Bronchial epithelial cell (primary cell): Measurements from ENCODE around the gene TRMT44. TPM values are rescaled to one million over a fixed set of nuclear protein-coding genes. Genes with fewer than 3 reads are reported as not detected.

Experiments used
- DNase-seq: peaks from one replicate; pipeline ENCODE4 v3.0.0-alpha.2; 2010; ENCODE audit warnings: low read depth
- FAIRE-seq: peaks from 2 replicates; lab custom pipeline; 2011; peaks lifted over from hg19 to GRCh38; lab: Jason Lieb, UNC
- H3K27me3 ChIP-seq: 2 replicates; pipeline ENCODE4 v1.5.1; 2011; ENCODE audit warnings: low read length; ENCODE audit not compliant: control insufficient read depth, insufficient read depth
- H3K36me3 ChIP-seq: 2 replicates; pipeline ENCODE4 v1.5.1; 2011; ENCODE audit warnings: low read length; ENCODE audit not compliant: control insufficient read depth, insufficient read depth
- H3K4me3 ChIP-seq: 2 replicates; pipeline ENCODE4 v1.5.1; 2011; ENCODE audit warnings: mild to moderate bottlenecking, low read depth, low read length, control low read depth
- total RNA-seq: library from RNA; depleted of rRNA; stranded (reverse); fragments of >200 nt; gene quantifications from 2 replicates; pipeline ENCODE4 v1.2.1, GENCODE V29; 2014
- TF ChIP-seq, protein P1 (sequence below): IDR thresholded peaks from 2 replicates; pipeline ENCODE4 v1.5.1; 2011; ENCODE audit warnings: mild to moderate bottlenecking, moderate library complexity, low read length, control low read depth, inconsistent platforms; ENCODE audit not compliant: insufficient read depth, severe bottlenecking

Gene TRMT44
- total RNA-seq, 1 donor from 2014 or later: 10.0 TPM

DNA sequence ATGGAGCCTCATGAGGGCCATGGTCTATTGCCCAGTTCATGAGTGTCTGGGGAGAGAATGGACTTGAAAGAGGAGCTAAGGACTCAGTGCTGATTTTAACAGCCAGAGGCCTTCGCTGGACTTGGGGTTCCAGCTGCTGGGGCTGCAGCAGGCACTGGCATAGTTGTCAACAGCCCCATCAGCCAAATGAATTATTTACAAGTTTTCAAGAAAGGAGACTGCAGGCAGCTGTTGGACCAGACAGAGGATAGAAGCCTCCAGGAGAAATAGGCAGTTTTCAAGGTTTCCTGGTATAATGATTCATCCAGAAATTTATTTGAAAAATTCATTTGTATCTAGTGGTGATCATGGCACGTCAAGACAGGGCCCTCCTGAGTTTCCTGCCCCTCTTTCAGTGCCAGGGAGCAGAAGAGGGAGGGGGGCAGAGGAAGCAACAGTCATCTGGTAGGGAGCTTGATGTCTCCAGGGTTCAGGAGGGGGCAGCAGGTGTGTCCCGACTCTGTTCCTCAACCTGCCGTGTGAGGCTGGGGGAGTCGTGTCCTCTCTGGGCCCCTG, 76.5 kb downstream of the TRMT44 start:
- peak; percentile 52 for FAIRE-seq
- Histone ChIP-seq H3K4me3 (no peak overlapping the region), H3K36me3 (no peaks in the 10 kb centered on the region), H3K27me3 (no peaks in the 10 kb centered on the region)
- peak; percentile 7 for DNase-seq
- TF ChIP-seq, protein P1, sequence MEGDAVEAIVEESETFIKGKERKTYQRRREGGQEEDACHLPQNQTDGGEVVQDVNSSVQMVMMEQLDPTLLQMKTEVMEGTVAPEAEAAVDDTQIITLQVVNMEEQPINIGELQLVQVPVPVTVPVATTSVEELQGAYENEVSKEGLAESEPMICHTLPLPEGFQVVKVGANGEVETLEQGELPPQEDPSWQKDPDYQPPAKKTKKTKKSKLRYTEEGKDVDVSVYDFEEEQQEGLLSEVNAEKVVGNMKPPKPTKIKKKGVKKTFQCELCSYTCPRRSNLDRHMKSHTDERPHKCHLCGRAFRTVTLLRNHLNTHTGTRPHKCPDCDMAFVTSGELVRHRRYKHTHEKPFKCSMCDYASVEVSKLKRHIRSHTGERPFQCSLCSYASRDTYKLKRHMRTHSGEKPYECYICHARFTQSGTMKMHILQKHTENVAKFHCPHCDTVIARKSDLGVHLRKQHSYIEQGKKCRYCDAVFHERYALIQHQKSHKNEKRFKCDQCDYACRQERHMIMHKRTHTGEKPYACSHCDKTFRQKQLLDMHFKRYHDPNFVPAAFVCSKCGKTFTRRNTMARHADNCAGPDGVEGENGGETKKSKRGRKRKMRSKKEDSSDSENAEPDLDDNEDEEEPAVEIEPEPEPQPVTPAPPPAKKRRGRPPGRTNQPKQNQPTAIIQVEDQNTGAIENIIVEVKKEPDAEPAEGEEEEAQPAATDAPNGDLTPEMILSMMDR: no peak

DNA sequence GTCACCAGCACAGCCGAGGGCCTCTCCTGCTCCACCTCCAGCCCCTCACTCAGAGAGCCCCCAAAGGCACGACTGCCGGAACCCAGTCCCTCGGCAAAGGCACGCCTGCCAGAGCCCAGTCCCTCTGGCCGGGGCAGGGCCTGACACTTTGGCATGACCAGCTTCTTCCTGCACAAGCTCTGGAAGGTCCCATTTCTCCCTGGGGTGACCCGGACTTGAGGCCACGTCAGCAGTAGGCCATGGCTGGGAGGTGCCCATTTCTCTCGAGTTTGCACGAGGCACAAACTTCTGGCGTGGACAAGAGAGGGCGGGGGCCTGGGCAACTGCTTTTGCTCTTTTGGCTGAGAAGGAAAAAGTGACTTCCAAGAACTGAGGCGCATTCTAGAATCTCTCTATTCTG, 77.4 kb downstream of the TRMT44 start:
- no peak for FAIRE-seq
- no peak overlapping the region for H3K4me3 ChIP-seq
- H3K27me3 ChIP-seq: no peaks in the 10 kb centered on the region
- DNase-seq: no peak
- TF ChIP-seq, protein P1: no peak
- H3K36me3 ChIP-seq: no peaks in the 10 kb centered on the region

DNA sequence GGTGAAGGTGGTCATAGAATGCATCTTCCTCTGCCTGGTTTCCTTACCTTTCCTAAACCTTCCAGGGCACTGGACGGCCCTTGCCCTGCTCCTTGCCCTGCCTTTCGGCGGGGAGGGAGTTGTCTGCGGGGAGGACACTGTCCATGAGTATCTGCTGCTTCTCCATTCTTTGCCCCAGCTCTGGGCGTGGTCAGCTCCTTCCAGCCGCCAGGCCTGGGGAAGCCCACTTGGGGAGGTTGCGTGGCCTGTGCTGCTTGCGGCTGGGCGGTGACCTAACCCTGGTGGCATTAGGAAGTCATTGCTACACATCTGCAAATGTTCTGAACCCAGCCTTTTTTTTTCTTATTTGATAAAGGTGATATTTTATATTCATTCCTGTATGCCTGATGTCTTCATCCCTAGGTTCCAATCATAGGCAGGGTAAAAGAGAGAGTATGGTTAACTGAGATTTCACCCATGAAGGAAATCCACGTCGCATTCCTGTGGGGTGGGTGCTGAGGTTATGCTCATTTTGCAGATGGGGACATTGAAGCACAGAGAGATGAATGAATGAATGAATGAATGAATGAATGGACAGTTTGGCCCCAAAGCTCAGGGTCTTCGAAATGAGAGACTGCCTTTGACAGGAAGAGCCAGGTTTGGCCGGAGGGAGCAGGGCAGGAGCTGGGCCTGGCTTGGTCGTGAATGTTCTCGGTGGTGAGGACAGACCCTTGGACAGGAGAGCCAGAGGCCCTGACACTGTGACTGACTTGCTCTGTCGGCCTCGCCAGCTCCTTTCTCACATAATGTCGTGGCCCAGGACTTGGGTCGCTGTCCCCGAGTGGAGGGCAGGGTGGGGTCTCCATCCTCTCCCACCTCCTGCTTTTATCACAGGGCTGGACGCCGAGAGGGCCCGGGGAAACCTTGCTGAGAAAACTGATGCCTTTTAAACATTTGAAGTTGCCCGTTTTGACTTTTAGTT, 81.9 kb downstream of the TRMT44 start:
- H3K36me3 ChIP-seq: no peaks in the 10 kb centered on the region
- TF ChIP-seq, protein P1: no peak
- DNase-seq: no peak
- H3K27me3 ChIP-seq: no peaks in the 10 kb centered on the region
- no peak overlapping the region for H3K4me3 ChIP-seq
- FAIRE-seq: no peak

DNA sequence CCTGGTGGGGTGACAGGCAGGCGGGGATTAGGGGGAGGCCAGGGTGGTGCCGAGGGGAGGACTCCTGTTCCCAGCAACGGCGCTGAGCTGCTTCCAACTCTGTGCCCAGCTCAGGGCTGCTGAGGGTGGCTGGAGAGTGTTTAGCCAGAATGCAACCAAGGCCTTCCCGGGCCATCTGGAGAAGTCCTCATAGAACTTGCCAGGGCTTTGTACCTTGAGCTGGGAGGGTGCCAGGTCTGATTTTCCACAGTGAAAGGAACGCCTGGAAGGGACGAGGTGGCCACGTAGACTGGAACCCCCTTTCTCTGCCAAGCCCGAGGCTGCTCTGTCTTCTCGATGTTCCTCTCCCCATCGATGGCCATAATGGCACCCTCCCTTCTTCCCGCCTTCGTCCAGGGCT, 82.6 kb downstream of the TRMT44 start:
- H3K27me3 ChIP-seq: no peaks in the 10 kb centered on the region
- TF ChIP-seq, protein P1: no peak
- no peak overlapping the region for H3K4me3 ChIP-seq
- no peak for DNase-seq
- H3K36me3 ChIP-seq: no peaks in the 10 kb centered on the region
- no peak for FAIRE-seq

DNA sequence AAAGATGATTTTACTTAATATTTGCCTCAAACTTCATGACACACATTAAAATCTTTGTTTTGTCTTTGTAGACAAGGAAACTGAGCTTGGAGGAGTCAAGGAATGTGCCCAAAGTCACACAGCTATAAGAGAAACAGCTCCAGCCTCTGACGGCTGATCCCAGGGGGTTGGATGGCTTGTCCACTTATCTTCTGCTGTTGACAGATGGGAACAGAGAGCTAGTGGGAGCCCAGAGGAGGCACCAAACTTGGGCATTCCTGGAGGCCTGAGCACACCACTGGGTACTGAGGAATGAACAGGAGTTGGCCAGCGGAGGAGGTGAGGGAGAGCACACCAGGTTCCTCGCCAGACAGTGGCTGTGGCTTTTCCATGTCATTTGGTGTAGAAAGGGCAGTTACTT, 83.2 kb downstream of the TRMT44 start:
- FAIRE-seq: no peak

More for the DNA sequence above, 83.2 kb downstream of the TRMT44 start:
- Histone ChIP-seq H3K4me3 (no peak overlapping the region), H3K36me3 (no peaks in the 10 kb centered on the region), H3K27me3 (no peaks in the 10 kb centered on the region)
- TF ChIP-seq, protein P1: no peak
- no peak for DNase-seq
